Neural cell (in vitro differentiated cells): Measurements from ENCODE around the gene TTC1.

ENCODE experiments used
- CTCF ChIP-seq: fragments of 450-650 bp; IDR thresholded peaks from 2 replicates; pipeline ENCODE4 v1.5.1; 2014; ENCODE audit warnings: antibody characterized with exemption, mild to moderate bottlenecking, moderate library complexity; ENCODE audit not compliant: poor library complexity, severe bottlenecking
- POLR2AphosphoS5 ChIP-seq: IDR thresholded peaks from 2 replicates; pipeline ENCODE4 v1.6.1; 2012

DNA sequence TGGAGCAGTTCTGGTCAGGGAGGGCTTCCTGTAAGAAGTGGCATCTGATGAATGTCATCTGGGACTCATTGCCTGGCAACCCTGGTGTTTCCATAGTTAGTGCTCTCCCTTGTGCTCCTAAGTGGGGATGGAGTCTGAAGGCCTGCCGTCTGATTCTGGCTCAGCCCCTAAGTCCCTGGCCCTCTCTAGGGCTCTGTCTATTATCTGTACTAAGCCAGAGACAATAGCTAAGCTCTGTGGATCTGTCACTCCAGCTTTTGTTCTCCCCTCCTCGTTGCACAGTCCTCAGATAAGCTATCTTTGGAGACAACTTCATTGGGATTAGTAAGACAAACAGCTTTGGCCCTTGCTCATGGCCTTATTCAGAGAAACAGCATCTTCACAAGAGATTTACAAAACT lies 30.6 kb upstream of the TTC1 start:
- TF ChIP-seq CTCF (no peak), POLR2AphosphoS5 (no peak)
